ENCODE results near the gene CD1D.
"Not testable (repeated sequence)": the region's sequence is repeated elsewhere in the genome, so short reads cannot be mapped to it uniquely, and the experiment has no call there.

Gene CD1D

GRCh38 chr1:158175915-158176314, 4.8 kb upstream of the CD1D start:
- intact Hi-C loops (cut with DNase I); DNase-seq: not testable (repeated sequence)

- no peak for DNase-seq
- intact Hi-C loops (cut with DNase I), result no loop called here
Observed at GRCh38 chr1:158176399-158176798, 4.3 kb upstream of the CD1D start.

GRCh38 chr1:158176849-158177699, 3.6 kb upstream of the CD1D start:
- intact Hi-C loops (cut with DNase I), result not testable (repeated sequence)
- DNase-seq, result peak in 1 of 10 donors; percentile 54

GRCh38 chr1:158177700-158178450, 2.8 kb upstream of the CD1D start:
- intact Hi-C loops (cut with DNase I), result no loop called here
- peak; percentile 63 to 96 (median 76) for DNase-seq

- intact Hi-C loops (cut with DNase I), result no loop called here
- no peak for DNase-seq
Observed at GRCh38 chr1:158179301-158180041, 1.2 kb upstream of the CD1D start.

- DNase-seq, result no peak
- intact Hi-C loops (cut with DNase I), result no loop called here
Observed at GRCh38 chr1:158181577-158181922, 855 bp downstream of the CD1D start.

GRCh38 chr1:158185770-158186169, 5.1 kb downstream of the CD1D start:
- no peak for DNase-seq
- intact Hi-C loops (cut with DNase I), result no loop called here

GRCh38 chr1:158186180-158186579, 5.5 kb downstream of the CD1D start:
- DNase-seq, result no peak
- intact Hi-C loops (cut with DNase I), result no loop called here

- DNase-seq, result no peak
- intact Hi-C loops (cut with DNase I), result no loop called here
Observed at GRCh38 chr1:158188611-158189010, 7.9 kb downstream of the CD1D start.

GRCh38 chr1:158189624-158190023, 8.9 kb downstream of the CD1D start:
- no peak for DNase-seq
- intact Hi-C loops (cut with DNase I), result no loop called here

- intact Hi-C loops (cut with DNase I), result no loop called here
- DNase-seq, result no peak
Observed at GRCh38 chr1:158191299-158191698, 10.6 kb downstream of the CD1D start.

GRCh38 chr1:158196461-158196860, 15.8 kb downstream of the CD1D start:
- no peak for DNase-seq
- intact Hi-C loops (cut with DNase I), result no loop called here

- DNase-seq, result no peak
- intact Hi-C loops (cut with DNase I), result no loop called here
Observed at GRCh38 chr1:158199849-158200248, 19.2 kb downstream of the CD1D start.

- intact Hi-C loops (cut with DNase I), result no loop called here
- no peak for DNase-seq
Observed at GRCh38 chr1:158200527-158200926, 19.8 kb downstream of the CD1D start.

GRCh38 chr1:158203693-158204457, 23.2 kb downstream of the CD1D start:
- intact Hi-C loops (cut with DNase I), result loop anchor here (1.0 to 2.0 kb wide), 4 partner anchors 293 to 869 kb away; no protein-coding TSS in a partner anchor
- DNase-seq, result peak in 1 of 10 donors; percentile 33

GRCh38 chr1:158204458-158204827, 23.7 kb downstream of the CD1D start:
- intact Hi-C loops (cut with DNase I), result loop anchor here (1.0 to 2.0 kb wide), 3 partner anchors 322 to 868 kb away; no protein-coding TSS in a partner anchor
- DNase-seq, result no peak

GRCh38 chr1:158208586-158209116, 28.0 kb downstream of the CD1D start:
- DNase-seq, result no peak
- intact Hi-C loops (cut with DNase I), result no loop called here

GRCh38 chr1:158212320-158212719, 31.6 kb downstream of the CD1D start:
- DNase-seq, result peak in 1 of 10 donors; percentile 78
- intact Hi-C loops (cut with DNase I), result no loop called here

GRCh38 chr1:158223445-158223844, 42.8 kb downstream of the CD1D start:
- intact Hi-C loops (cut with DNase I); DNase-seq: not testable (repeated sequence)

Measured in posterior cingulate gyrus (tissue), 11 donors.